ENCODE measurements around the gene SNRNP200.

The SNRNP200 gene

GRCh38 chr2:96317584-96317997, 12.2 kb upstream of the SNRNP200 start:
- TF ChIP-seq SPI1 (IDR thresholded peaks at IDR 0.05; ENCODE audit: borderline replicate concordance, low read depth) (no peak), POLR2AphosphoS5 (IDR thresholded peaks at IDR 0.05; ENCODE audit: low read depth) (no peak), GABPA (IDR thresholded peaks at IDR 0.05; ENCODE audit: low read depth) (no peak)
- TF ChIP-seq, protein P1, sequence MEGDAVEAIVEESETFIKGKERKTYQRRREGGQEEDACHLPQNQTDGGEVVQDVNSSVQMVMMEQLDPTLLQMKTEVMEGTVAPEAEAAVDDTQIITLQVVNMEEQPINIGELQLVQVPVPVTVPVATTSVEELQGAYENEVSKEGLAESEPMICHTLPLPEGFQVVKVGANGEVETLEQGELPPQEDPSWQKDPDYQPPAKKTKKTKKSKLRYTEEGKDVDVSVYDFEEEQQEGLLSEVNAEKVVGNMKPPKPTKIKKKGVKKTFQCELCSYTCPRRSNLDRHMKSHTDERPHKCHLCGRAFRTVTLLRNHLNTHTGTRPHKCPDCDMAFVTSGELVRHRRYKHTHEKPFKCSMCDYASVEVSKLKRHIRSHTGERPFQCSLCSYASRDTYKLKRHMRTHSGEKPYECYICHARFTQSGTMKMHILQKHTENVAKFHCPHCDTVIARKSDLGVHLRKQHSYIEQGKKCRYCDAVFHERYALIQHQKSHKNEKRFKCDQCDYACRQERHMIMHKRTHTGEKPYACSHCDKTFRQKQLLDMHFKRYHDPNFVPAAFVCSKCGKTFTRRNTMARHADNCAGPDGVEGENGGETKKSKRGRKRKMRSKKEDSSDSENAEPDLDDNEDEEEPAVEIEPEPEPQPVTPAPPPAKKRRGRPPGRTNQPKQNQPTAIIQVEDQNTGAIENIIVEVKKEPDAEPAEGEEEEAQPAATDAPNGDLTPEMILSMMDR (IDR thresholded peaks at IDR 0.05; ENCODE audit: insufficient read depth, low read length), result no peak
- TF ChIP-seq, protein P2, sequence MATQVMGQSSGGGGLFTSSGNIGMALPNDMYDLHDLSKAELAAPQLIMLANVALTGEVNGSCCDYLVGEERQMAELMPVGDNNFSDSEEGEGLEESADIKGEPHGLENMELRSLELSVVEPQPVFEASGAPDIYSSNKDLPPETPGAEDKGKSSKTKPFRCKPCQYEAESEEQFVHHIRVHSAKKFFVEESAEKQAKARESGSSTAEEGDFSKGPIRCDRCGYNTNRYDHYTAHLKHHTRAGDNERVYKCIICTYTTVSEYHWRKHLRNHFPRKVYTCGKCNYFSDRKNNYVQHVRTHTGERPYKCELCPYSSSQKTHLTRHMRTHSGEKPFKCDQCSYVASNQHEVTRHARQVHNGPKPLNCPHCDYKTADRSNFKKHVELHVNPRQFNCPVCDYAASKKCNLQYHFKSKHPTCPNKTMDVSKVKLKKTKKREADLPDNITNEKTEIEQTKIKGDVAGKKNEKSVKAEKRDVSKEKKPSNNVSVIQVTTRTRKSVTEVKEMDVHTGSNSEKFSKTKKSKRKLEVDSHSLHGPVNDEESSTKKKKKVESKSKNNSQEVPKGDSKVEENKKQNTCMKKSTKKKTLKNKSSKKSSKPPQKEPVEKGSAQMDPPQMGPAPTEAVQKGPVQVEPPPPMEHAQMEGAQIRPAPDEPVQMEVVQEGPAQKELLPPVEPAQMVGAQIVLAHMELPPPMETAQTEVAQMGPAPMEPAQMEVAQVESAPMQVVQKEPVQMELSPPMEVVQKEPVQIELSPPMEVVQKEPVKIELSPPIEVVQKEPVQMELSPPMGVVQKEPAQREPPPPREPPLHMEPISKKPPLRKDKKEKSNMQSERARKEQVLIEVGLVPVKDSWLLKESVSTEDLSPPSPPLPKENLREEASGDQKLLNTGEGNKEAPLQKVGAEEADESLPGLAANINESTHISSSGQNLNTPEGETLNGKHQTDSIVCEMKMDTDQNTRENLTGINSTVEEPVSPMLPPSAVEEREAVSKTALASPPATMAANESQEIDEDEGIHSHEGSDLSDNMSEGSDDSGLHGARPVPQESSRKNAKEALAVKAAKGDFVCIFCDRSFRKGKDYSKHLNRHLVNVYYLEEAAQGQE (IDR thresholded peaks at IDR 0.05; ENCODE audit: insufficient replicate concordance, low read depth), result no peak
- Histone ChIP-seq H3K27ac (replicated peaks) (no peak overlapping the region), H3K4me3 (replicated peaks; ENCODE audit: insufficient read depth, low read length) (no peak overlapping the region), H3K27me3 (ENCODE audit: insufficient read depth, poor library complexity, severe bottlenecking) (peaks cover 3% of the 10 kb centered on the region)
- no peak for DNase-seq (ENCODE audit: low read depth in 1 of 2, low spot score in 1 of 2)

GRCh38 chr2:96316999-96317398, 11.7 kb upstream of the SNRNP200 start:
- H3K27me3 ChIP-seq (ENCODE audit: insufficient read depth, poor library complexity, severe bottlenecking), result peaks cover 3% of the 10 kb centered on the region
- DNase-seq (ENCODE audit: low read depth in 1 of 2, low spot score in 1 of 2), result no peak
- H3K4me3 ChIP-seq (replicated peaks; ENCODE audit: insufficient read depth, low read length), result no peak overlapping the region
- H3K27ac ChIP-seq (replicated peaks), result no peak overlapping the region
- TF ChIP-seq, protein P2 (IDR thresholded peaks at IDR 0.05; ENCODE audit: insufficient replicate concordance, low read depth), result no peak
- TF ChIP-seq, protein P1 (IDR thresholded peaks at IDR 0.05; ENCODE audit: insufficient read depth, low read length), result no peak
- no peak for TF ChIP-seq POLR2AphosphoS5 (IDR thresholded peaks at IDR 0.05; ENCODE audit: low read depth)
- no peak for TF ChIP-seq SPI1 (IDR thresholded peaks at IDR 0.05; ENCODE audit: borderline replicate concordance, low read depth)
- no peak for TF ChIP-seq GABPA (IDR thresholded peaks at IDR 0.05; ENCODE audit: low read depth)

GRCh38 chr2:96315400-96316071, 10.2 kb upstream of the SNRNP200 start:
- Histone ChIP-seq H3K4me3 (replicated peaks; ENCODE audit: insufficient read depth, low read length) (no peak overlapping the region), H3K27me3 (ENCODE audit: insufficient read depth, poor library complexity, severe bottlenecking) (no peaks in the 10 kb centered on the region), H3K27ac (replicated peaks) (no peak overlapping the region)
- TF ChIP-seq POLR2AphosphoS5 (IDR thresholded peaks at IDR 0.05; ENCODE audit: low read depth) (no peak), SPI1 (IDR thresholded peaks at IDR 0.05; ENCODE audit: borderline replicate concordance, low read depth) (no peak), GABPA (IDR thresholded peaks at IDR 0.05; ENCODE audit: low read depth) (no peak)
- TF ChIP-seq, protein P2 (IDR thresholded peaks at IDR 0.05; ENCODE audit: insufficient replicate concordance, low read depth), result no peak
- TF ChIP-seq, protein P1 (IDR thresholded peaks at IDR 0.05; ENCODE audit: insufficient read depth, low read length), result no peak
- peak in 1 of 2 experiments; percentile 26 for DNase-seq (ENCODE audit: low read depth in 1 of 2, low spot score in 1 of 2)

Data from HL-60 (cell line).